ENCODE measurements around the gene PIEZO2.
"Not testable (repeated sequence)": the region's sequence is repeated elsewhere in the genome, so short reads cannot be mapped to it uniquely, and the experiment has no call there.

PIEZO2 gene

GRCh38 chr18:10923551-10924070 lies 225.8 kb downstream of the PIEZO2 start:
- no peak for DNase-seq

GRCh38 chr18:10923141-10923540 lies 226.2 kb downstream of the PIEZO2 start:
- DNase-seq = no peak

- not testable (repeated sequence) for DNase-seq
Observed at GRCh38 chr18:10922712-10923111, 226.7 kb downstream of the PIEZO2 start.

GRCh38 chr18:10920309-10920708 lies 229.1 kb downstream of the PIEZO2 start:
- DNase-seq = not testable (repeated sequence)

GRCh38 chr18:10919851-10920250 lies 229.5 kb downstream of the PIEZO2 start:
- no peak for DNase-seq

- DNase-seq = no peak
Observed at GRCh38 chr18:10916865-10917264, 232.5 kb downstream of the PIEZO2 start.

- DNase-seq = no peak
Observed at GRCh38 chr18:10916387-10916786, 233.0 kb downstream of the PIEZO2 start.

- not testable (repeated sequence) for DNase-seq
Observed at GRCh38 chr18:10915748-10916147, 233.6 kb downstream of the PIEZO2 start.

- not testable (repeated sequence) for DNase-seq
Observed at GRCh38 chr18:10914610-10915009, 234.8 kb downstream of the PIEZO2 start.

GRCh38 chr18:10913919-10914318 lies 235.4 kb downstream of the PIEZO2 start:
- DNase-seq = no peak

GRCh38 chr18:10912790-10913545 lies 236.4 kb downstream of the PIEZO2 start:
- no peak for DNase-seq

- DNase-seq = no peak
Observed at GRCh38 chr18:10909724-10910123, 239.6 kb downstream of the PIEZO2 start.

GRCh38 chr18:10908760-10909159 lies 240.6 kb downstream of the PIEZO2 start:
- DNase-seq = no peak

GRCh38 chr18:10907749-10908148 lies 241.6 kb downstream of the PIEZO2 start:
- no peak for DNase-seq

GRCh38 chr18:10901329-10901728 lies 248.0 kb downstream of the PIEZO2 start:
- DNase-seq = no peak

GRCh38 chr18:10900435-10900834 lies 248.9 kb downstream of the PIEZO2 start:
- DNase-seq = no peak

GRCh38 chr18:10899481-10899880 lies 249.9 kb downstream of the PIEZO2 start:
- DNase-seq = no peak

GRCh38 chr18:10898417-10898974 lies 250.9 kb downstream of the PIEZO2 start:
- DNase-seq = no peak

- no peak for DNase-seq
Observed at GRCh38 chr18:10896851-10897250, 252.5 kb downstream of the PIEZO2 start.

GRCh38 chr18:10895976-10896375 lies 253.4 kb downstream of the PIEZO2 start:
- DNase-seq = no peak

GRCh38 chr18:10894501-10894900 lies 254.9 kb downstream of the PIEZO2 start:
- DNase-seq = no peak

- DNase-seq = no peak
Observed at GRCh38 chr18:10893761-10894160, 255.6 kb downstream of the PIEZO2 start.

GRCh38 chr18:10893196-10893595 lies 256.2 kb downstream of the PIEZO2 start:
- DNase-seq = no peak

- no peak for DNase-seq
Observed at GRCh38 chr18:10892786-10893185, 256.6 kb downstream of the PIEZO2 start.

GRCh38 chr18:10890022-10890421 lies 259.3 kb downstream of the PIEZO2 start:
- no peak for DNase-seq
